Body of pancreas (tissue), 4 donors: ENCODE data around the gene MGAT4A.

ENCODE experiments used
- POLR2A ChIP-seq, 3 donors: fragments of 450-650 bp; IDR thresholded peaks; one replicate each; pipeline ENCODE4 v1.6.1; 2016; ENCODE audit warnings: antibody characterized with exemption in 3 of 3, mild to moderate bottlenecking in 2 of 3
- TF ChIP-seq, protein P1 (sequence below), 7 experiments: fragments of 450-650 bp in 4 of 7; fragments of 200-600 bp in 3 of 7; sonication (generic) in 3 of 7; IDR thresholded peaks; one replicate each; pipeline ENCODE4 v1.5.1; 2016 to 2019; ENCODE audit warnings: antibody characterized with exemption in 7 of 7

DNA sequence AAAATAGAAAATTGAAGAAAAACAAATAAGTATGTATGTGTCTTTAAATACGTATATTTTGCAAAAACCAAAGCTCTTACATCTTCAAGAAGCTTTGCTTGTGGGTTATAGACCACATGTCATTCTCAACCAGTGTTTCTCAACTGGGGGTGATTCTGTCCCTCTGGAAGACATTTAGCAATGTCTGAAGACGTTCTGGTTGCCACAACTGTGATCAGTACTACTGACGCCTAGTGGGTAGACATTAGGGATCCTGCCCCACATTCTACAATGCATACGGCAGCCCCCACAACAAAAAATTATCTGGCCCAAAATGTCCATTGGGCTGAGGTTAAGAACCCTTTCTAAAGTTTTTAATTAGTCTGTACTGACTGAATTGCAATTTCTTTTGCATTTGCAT is 74.1 kb downstream of the MGAT4A start:
- TF ChIP-seq, protein P1, sequence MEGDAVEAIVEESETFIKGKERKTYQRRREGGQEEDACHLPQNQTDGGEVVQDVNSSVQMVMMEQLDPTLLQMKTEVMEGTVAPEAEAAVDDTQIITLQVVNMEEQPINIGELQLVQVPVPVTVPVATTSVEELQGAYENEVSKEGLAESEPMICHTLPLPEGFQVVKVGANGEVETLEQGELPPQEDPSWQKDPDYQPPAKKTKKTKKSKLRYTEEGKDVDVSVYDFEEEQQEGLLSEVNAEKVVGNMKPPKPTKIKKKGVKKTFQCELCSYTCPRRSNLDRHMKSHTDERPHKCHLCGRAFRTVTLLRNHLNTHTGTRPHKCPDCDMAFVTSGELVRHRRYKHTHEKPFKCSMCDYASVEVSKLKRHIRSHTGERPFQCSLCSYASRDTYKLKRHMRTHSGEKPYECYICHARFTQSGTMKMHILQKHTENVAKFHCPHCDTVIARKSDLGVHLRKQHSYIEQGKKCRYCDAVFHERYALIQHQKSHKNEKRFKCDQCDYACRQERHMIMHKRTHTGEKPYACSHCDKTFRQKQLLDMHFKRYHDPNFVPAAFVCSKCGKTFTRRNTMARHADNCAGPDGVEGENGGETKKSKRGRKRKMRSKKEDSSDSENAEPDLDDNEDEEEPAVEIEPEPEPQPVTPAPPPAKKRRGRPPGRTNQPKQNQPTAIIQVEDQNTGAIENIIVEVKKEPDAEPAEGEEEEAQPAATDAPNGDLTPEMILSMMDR (IDR thresholded peaks at IDR 0.05), result no peak
- TF ChIP-seq POLR2A (IDR thresholded peaks at IDR 0.05), result no peak
